ENCODE measurements around the gene PTK7.
"Not testable (repeated sequence)": the region's sequence is repeated elsewhere in the genome, so short reads cannot be mapped to it uniquely, and the experiment has no call there.

PTK7 gene

DNA sequence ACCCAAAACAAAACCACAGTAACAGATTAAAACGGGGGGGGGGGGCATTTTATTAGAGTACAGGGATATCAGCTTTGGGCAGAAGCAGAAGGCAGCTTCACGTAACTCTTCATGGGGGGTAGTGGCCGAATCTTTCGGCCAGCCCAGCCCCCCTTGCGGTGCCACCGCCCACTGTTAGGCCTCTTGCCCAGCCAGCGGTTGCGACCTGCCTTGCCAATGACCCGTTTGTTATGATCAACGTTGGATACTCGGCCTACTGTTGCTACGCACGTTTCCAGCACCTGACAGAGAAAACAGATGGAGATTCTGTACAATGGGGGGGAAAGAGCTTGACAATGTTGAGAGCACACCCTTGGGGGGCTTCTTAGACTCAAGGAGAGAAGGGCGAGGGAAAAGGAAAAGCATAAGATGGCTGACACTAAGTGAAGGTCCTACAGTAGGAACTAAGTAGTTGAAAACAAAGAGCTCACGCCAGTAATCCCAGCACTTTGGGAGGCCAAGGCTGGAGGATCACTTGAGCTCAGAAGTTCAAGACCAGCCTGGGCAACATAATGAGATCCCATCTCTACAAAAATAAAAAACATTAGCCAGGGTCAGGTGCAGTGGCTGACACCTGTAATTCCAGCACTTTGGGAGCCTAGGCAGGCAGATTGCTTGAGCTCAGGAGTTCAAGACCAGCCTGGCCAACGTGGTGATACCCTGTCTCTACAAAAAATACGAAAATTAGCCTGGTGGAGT, 21.7 kb upstream of the PTK7 start:
- no peak for DNase-seq

DNA sequence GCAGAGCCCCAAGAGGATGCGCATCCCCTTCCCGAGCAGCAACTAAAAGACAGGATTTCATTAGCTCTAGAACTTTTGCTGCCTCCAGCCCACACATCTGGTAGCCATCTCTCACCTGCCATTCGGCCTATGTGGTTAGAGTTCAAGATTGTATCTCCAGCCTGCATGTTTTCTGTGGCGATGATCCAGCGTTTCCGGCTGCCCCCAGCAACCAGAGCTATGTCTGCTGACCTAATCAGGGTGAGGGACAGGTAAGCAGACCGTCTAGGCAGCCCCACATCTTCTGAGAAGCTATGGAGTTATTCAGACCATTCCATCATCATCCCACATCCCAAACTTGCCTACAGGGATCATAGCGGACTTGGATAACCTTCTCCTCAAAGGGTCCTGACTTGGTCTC, 20.1 kb upstream of the PTK7 start:
- DNase-seq: no peak

DNA sequence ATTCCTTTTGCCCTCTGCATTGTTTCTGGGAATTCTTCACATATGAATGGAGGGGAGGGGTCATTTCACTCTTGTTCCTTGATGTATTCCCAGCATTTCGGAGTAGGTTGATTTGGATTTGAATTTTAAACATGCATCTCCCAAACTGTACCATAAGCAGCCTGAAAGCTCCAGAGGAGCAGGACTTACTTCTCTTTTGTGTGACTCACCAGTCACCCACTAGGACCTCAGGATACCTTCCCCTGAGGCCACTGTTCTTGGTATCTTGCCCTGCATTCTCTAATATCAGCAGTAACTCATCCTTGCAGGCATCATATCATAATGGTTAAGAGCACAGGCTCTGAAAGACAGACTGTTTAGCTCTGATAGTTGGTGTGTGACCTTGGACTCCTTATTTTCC, 17.6 kb upstream of the PTK7 start:
- peak in 1 of 2 donors; percentile 10 for DNase-seq

DNA sequence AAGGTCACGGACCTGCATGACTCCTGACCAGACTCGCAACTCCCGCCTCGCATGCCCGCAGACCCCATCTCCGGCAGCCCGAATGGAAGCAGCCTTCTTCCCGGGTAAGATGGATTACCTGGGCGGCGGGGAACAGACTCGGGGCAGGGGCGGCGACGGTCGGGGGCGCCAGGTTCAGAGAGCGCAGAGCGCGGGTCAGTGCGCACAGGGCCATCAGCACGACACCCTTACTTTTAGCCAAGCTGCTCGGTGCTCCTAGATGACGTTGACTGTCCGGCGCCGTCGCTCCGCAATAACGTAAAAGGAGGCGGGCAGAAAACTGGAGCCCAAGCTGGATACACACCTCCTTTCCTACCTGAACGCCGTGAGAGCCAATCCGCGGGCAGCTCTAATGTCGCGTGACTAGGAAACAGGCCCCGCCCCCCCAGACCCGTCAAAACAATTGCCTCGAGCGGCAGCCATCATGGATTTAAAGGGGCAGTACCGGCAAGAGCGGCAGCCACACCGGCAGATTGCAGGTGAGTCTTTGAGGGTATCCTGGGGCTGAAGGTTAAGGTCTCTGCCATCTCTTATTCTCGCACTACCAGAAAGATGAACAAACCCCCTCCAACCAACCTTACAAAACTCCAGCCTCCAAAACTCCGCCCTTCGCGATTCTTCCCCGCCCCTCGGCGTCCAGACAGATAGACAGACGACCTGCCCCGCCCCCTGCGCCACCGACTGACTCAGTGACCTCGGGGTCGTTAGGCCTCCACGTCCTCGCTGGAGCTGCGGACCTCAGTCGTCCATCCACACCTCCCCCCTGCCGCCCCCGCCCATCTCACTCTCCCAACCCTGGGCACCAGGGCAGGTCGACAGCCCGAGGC, 16.7 kb upstream of the PTK7 start, which contains the start of the genes KLC4 and MRPL2:
Gene KLC4 (plus strand): TSS at position 464 of the 866 bp plus-strand sequence. CDS start 1,705 bp downstream, outside the sequence.
Gene MRPL2 (minus strand): TSS at position 267 of the 866 bp plus-strand sequence. CDS start 53 bp downstream, at position 214.
- peak; percentile 98 to 99 for DNase-seq

DNA sequence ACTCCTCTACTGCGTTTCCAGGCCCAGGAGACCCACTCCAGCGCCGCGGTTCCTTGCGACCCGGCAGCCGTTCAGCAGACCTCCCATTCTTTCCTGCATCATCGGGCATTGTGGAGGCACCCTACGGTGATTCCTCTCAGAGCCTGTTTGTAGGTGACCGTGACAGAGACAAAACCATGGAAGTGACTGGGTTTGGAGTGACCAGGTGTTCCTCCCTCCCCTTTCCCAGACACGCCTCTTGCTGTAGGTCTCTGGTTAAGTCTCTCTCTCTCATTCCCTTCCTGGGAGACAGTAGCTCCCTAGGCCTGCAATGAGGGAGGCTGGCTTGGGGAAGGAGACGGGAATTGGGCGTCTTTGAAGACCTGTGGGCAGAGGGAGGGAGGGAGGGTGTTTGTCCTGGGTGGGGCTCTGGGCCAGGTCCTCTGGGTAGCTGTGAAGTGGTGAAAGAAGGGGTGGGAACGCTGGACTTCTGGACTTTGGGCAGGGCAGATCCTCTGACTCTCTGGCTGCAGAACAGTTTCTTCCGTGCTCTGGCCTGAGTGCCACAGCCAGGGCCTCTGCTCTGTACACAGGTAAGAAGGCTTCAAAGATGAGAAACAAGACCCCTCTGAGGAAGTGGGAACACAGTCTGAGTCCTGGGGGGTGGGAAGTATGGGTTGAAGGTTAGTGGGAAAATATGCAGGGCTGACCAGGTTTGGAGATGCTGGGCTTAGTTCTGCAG, 15.9 kb upstream of the PTK7 start:
- no peak for DNase-seq

DNA sequence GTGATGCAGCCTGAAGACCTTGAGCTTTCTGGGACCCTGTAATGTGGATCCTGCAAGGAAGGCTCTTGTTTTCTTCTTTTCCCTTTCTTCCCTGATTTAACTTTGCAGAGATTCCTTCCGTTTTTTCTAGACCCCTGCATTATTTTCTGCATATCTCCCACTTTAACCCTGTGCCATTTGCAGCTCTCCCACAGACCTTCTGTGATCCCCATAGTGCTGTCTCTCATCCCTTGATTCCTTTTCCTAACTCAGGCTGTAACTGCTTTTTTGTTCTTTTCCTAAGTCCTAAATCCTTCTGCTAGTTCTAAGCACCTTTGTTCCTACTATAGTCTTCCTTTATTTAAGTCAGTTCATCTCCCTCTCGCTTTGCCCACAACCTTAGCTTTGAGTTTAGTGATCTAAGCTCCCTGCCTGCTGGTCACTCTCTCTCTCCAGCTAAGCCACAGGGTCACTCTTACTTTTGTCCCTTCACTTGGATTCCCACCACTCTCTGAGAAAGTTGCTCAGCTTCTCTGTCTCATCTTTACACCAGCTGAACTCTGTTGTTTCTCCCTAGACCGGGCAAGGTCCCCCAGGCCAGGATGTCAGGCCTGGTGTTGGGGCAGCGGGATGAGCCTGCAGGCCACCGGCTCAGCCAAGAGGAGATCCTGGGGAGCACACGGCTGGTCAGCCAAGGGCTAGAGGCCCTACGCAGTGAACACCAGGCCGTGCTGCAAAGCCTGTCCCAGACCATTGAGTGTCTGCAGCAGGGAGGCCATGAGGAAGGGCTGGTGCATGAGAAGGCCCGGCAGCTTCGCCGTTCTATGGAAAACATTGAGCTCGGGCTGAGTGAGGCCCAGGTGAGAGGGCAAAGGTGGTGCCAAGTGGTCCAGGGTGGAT, 15.1 kb upstream of the PTK7 start:
- no peak for DNase-seq

DNA sequence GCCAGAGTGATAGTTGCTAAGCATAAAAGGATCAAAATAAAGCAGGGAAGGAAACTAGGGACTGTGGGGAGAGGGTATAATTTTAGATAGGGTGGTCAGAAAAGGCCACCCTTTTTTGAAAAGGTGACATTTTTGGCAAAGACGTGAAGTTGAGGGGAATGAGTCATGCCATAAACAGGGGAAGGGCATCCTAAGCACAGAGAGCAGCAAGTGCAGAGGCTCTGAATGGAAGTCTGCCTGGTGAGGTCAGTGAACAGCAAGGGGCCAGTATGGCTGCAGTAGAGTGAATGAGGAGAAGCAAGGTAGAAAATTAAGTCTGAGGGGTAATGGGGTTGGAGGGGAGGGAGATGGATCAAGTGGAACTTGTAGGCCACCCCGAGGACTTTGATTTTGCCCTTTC, 14.3 kb upstream of the PTK7 start:
- DNase-seq: no peak

DNA sequence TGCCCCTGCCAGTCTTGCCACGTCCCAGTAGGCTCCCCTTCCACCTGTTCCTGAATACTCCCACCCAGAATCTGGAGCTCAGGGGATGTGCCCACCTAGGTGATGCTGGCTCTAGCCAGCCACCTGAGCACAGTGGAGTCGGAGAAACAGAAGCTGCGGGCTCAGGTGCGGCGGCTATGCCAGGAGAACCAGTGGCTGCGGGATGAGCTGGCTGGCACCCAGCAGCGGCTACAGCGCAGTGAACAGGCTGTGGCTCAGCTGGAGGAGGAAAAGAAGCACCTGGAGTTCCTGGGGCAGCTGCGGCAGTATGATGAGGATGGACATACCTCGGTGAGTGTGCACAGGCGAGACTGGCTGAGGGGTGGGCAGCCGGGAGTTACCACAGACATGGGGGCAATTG, 13.3 kb upstream of the PTK7 start:
- no peak for DNase-seq

DNA sequence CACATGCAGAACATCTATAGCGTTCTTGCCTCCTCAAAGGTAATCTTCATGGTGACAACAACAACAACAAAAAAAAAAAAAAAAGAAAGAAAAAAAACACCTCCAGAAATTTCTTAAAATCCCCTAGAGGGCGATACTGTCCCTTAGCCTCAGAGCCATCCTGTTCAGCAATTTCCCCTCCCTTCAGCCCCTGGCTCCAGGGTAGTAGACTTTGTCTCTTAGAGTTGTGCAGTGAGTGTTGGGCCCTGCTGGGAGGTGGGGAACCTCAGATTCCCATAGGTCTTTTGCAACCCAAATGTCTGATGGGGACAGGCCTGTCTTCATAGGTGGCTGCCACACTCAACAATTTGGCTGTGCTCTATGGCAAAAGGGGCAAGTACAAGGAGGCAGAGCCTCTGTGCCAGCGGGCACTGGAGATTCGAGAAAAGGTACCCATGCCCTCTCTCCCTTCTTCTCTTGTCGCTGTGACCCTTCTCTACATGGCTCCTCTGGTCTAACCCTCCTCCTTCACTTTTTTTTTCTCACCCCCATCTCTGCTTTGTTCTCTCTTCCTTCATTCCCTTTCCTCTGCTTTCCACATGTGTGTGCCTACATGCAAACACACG, 6.0 kb upstream of the PTK7 start:
- DNase-seq: peak; percentile 16 to 32

DNA sequence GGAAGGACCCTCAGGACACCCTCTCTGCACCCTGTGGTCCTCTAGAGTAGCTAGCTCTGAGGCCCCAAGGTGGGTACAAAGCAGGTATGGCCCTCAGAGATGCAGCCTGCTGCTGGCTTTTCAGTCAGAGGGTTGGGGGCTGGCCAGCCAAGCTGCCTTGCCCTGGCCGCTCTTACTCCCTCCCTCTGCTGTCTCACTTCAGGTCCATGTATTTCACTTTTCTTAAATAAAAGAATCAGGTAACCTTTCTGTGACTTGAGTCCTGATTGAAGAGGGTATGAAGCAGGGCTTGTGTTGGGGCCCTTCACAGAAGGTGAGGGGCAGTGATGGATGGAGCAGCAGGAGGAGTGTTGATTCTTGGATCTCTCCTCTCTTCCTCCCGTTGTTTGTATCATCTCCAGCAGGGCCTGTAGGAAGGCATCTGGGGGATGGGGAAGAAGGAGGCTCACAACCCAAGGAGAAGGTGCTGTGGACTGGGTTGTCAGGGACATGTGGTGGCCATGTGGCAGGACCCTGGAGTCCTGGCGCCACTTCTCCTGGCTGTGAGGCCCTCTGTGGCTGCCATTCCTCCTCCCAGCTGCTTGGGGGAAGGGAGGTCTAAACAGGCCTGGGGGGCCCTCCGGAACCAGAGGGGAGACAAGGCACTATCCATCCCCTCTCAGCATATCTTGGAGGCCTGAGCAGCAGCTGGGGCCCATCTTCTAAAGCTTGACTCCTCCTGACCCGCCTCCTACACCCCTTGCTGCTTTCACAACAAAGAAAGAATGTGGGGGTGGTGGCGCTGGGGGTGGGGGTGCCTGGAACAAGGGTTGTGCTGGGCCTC, 1.1 kb upstream of the PTK7 start:
- no peak for DNase-seq

DNA sequence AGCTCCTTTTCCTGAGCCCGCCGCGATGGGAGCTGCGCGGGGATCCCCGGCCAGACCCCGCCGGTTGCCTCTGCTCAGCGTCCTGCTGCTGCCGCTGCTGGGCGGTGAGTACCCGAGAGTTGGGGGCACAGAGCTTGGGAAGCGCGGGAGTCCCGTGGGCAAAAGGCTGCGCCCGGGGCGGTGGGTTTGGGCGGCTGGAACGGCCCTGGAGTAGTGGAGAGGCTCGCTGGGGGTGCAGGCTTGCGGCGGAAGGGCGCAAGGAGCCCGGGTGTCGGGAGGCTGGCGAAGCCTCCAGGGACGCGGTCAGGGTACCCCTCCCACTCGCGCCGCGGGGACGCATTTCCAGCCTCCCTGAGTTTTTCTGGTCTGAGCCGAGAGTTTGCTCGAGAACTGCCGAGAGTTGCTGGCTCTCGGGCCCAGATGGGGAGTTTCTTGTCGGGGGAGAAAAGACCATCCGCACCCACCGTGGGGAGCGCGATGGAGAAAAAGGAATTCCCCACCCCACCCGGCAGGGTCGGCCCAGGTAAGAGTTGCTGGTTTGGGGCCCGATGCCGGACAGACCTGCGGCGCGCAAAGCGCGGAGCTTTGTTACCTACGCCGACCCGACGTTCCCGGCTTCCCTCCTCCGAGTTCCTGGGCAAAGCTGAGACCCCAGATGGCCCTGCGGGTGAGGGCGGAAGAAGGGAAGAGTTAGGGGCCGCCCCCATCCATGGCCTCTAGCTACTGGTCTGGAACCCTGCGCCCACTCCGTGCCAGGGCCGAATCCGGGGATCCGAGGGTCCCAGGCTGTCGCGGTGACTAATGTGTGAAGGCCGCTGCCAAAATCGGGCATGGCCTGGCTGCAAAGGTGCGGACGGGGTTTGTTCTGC, 584 bp downstream of the PTK7 start:
- DNase-seq: no peak

DNA sequence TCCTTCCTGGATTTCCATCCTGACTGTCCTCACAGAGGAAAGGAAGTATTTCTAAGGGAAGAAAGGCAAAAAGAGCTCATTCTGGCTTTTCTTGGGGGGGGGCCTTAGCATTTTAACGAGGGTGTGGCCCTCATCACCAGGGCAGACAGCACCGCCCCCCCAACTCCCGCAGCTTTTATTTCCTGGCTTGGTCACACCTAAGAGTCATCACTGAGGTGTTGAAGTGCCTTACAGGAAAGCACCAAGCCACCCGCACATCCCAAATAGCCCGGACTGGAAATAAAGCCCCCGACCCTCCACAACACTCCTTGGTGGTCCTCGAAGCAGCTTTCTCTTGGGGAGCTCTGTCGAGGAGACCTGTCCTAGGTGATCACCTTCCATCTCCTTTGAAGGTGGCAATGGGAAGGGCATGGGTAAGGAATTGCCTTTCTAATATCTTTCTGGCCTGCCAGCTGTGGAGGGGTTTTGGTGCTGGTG, 1.3 kb downstream of the PTK7 start:
- no peak for DNase-seq

DNA sequence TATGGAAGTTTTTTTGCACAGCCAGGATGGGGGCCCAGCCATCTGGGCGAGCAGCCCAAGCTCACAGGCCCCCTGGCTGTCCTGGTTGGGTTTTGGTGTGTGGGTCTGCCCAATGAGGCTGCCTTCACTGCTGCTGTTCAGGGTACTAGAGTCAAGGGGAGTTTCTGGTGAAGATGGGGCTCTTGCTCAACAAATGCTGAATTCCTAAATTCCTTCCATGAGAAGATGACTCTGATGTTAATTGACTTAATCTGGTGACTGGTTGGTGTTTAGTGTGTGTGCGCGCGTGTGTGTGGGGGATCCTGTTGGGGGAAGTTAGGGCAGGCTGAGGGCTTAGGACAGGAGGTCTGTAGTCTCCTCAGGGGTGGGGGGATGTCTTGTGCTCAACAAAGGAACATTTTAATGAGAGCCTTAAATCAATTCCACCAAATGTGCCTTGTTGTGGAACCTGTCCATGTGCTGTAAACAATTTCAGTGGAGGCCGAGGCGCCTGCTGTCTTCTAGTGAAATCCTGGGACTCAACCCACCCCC, 1.9 kb downstream of the PTK7 start:
- DNase-seq: no peak

DNA sequence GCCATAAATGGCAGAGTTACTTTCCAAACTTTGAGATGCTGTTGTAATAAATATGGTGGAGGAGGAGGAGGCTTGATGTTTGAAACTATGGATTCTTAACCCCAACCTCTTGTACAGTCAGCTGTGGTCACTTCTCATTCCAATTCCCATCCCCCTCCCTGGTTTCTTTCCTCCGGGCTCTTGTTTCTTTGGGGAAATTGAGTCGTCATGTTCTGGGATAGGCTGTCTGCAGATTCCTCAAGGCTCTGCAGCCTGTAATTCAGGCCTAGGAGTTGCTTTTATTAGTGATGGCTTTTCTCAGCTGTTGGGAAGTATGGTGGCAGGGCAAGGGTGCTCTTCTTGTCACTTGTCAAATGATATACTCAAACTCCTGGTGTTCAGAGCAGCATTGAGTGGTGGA, 2.6 kb downstream of the PTK7 start:
- no peak for DNase-seq

DNA sequence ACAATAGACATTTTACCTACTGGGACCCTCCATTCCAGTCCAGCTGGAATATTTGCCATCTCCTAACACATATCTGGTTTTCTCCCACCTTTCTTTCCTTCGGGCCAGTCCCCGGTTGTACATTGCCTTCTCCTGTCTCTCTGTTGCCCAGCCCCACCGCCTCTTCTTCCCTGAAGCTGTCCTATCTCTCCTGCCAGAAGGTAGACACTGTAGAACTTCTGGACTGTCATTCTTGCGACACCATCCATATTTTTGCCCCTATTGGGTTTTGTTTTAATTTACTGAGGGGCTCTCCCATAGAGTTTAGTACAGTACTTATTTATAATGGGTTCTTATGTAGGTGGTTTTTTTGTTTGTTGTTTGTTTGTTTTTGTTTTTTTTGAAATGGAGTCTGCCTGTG, 4.9 kb downstream of the PTK7 start:
- no peak for DNase-seq

DNA sequence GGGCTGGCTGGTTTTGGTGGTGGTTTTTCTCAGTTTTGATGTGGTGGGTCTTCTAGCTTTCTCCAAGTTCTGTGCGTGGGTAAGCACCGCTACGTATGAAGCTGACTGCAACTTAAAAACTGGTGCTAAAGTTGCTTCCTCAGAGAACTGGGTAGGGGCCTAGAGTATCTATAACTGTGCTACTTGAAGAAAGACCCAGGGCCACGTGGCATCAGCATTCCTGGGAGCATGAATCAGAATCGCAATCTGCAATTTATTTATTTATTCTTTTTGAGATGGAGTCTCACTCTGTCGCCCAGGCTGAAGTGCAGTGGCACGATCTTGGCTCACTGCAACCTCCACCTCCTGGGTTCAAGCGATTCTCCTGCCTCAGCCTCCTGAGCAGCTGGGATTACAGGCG, 5.8 kb downstream of the PTK7 start:
- not testable (repeated sequence) for DNase-seq

DNA sequence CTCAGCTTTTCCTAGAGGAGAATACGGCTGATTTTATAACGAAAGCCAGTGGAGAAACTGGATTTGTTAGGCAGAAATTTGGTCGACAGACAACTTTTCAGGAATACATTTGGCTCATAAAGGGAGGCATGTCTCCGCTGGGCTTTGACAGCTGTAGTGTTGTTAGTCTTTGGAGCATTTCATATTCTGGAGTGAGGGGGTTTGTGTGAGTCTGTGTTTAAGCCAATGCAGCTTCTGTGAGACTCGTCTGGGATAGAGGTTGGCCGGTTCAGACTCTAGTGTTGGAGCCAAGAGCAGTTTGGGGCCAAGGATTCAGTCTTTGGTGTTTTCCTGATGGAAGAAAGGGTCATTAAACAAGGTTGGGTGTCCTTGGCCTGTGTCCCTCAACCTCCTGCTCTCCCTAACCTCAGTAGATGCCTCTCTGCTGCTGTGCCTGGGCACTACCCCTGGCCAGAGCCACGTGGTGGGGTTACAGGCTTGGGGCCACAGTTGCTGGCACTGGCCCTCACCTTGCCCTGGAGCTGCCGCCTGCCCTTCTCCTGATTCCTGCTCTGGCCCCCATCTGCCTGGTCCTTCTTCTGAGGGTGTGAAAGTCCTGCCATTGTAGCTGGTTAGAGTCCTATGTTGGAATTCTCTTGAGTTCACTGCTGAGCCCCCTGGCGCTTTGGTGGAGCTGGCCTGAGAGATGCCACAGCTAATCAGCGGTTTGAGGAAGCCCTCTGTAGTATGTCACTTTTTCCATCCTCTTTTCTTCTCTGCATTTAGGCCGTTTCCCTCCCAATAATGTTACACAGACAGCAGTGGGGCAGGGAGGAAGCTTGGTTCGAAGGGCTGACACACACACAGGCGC, 6.9 kb downstream of the PTK7 start:
- no peak for DNase-seq

DNA sequence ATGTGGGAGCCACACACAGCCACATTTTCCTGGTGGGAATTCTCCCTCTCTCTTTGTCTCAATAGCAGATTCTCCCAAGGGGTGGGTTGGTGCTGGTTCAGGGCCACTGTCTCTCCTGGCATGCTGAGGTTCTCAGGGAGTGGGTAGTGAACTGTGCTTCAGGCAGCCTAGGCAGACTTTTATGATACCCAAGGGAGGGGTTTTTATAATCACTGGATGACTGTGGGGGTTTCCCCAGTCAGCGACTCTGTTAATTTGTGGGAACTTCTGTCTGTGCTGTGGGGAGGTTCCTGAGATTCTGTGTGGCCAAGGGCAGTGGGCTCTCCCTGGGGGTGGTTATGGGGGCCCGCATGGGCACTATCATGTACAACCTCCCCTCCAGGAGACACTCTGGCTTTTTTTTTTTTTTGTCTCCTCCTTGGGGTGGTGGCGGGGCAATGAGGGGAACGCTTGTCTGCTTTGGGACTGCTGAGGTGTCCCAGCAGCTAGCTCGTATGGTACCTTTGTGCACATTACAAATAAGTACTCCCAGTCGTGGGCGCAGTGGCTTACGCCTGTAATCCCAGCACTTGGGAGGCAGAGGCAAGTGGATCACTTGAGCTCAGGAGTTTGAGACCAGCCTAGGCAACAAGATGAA, 10.0 kb downstream of the PTK7 start:
- DNase-seq: no peak
